Hepatocyte (in vitro differentiated cells): ENCODE data around the gene GGTLC3.
"Not testable (repeated sequence)": the region's sequence is repeated elsewhere in the genome, so short reads cannot be mapped to it uniquely, and the experiment has no call there.

ENCODE experiments used
- CTCF ChIP-seq: fragments of 200-600 bp; sonication (generic); IDR thresholded peaks from 2 replicates; pipeline ENCODE4 v1.5.1; 2016; ENCODE audit warnings: antibody characterized with exemption, mild to moderate bottlenecking; ENCODE audit not compliant: poor library complexity
- EZH2 ChIP-seq: fragments of 200-600 bp; sonication (generic); IDR thresholded peaks from 2 replicates; pipeline ENCODE4 v1.6.1; 2016; ENCODE audit warnings: antibody characterized with exemption, mild to moderate bottlenecking, borderline replicate concordance

DNA sequence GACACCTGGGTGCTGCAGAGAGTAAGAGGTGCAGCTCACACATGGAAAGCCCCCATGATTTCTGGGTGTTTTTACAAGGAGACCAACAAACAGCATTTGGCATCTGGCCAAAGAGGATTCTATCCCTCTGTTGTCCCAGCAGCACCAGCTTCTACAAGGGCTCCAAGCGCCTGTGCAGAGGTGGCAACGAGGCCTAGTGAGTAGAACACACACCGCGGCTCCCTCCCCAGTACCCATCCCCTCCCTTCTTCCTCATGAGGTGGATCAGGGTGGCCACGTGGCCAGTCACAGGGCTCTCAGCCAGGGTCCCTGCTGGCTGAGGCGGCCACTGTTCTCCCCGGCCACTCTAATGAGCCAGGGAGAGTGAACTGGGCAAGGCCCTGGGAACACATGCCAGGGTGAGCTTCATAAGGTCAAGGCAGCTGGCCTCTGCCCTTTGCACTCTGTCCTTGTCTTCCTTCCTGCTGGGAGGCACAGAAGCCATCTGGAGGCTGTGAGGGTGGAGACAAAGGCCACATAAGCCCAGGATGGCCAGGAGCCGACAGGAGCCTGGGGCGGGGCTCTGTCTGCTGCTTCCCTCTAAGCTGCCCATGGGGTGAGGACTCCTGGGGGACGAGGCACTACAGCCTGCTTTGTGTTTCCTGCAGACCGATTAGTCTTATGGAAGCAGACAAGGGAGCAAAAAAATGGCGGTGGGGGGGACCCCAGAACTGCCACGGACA, 31.7 kb upstream of the GGTLC3 start:
- not testable (repeated sequence) for TF ChIP-seq CTCF, EZH2
